Retinal pigment epithelial cell (primary cell): ENCODE data around the gene ANKEF1.

Experiments
- DNase-seq: peaks from one replicate; pipeline ENCODE4 v3.0.0-alpha.2; 2010; ENCODE audit warnings: low read depth
- H3K4me3 ChIP-seq: 2 replicates; pipeline ENCODE4 v1.5.1; 2011; ENCODE audit warnings: mild to moderate bottlenecking, low read length, control low read depth, moderate library complexity
- TF ChIP-seq, protein P1 (sequence below): conservative IDR thresholded peaks from 2 replicates; pipeline ENCODE4 v1.5.1; 2011; ENCODE audit warnings: low read depth, low read length, control low read depth, inconsistent platforms

Gene ANKEF1

DNA sequence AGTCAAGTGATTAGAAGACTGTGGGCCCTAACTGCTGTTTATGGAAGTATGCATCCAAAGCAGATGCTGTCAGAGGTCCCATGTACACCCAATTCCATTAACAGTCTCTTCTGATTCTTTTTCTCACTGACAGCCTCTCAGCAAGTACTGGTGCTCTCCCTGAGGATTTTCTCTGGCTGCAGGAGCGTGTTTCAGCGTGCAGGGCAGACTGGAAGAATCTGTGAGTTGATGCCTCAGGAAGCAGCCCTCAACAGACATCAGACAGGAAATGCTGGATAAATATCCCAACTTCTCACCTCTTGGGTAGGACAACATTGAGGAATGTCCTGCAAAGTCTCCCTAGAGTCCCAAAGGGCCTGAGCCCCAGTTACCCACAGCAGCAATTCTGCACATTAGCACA lies 40.8 kb downstream of the ANKEF1 start:
- no peak for DNase-seq
- no peak overlapping the region for H3K4me3 ChIP-seq
- TF ChIP-seq, protein P1, sequence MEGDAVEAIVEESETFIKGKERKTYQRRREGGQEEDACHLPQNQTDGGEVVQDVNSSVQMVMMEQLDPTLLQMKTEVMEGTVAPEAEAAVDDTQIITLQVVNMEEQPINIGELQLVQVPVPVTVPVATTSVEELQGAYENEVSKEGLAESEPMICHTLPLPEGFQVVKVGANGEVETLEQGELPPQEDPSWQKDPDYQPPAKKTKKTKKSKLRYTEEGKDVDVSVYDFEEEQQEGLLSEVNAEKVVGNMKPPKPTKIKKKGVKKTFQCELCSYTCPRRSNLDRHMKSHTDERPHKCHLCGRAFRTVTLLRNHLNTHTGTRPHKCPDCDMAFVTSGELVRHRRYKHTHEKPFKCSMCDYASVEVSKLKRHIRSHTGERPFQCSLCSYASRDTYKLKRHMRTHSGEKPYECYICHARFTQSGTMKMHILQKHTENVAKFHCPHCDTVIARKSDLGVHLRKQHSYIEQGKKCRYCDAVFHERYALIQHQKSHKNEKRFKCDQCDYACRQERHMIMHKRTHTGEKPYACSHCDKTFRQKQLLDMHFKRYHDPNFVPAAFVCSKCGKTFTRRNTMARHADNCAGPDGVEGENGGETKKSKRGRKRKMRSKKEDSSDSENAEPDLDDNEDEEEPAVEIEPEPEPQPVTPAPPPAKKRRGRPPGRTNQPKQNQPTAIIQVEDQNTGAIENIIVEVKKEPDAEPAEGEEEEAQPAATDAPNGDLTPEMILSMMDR: no peak

DNA sequence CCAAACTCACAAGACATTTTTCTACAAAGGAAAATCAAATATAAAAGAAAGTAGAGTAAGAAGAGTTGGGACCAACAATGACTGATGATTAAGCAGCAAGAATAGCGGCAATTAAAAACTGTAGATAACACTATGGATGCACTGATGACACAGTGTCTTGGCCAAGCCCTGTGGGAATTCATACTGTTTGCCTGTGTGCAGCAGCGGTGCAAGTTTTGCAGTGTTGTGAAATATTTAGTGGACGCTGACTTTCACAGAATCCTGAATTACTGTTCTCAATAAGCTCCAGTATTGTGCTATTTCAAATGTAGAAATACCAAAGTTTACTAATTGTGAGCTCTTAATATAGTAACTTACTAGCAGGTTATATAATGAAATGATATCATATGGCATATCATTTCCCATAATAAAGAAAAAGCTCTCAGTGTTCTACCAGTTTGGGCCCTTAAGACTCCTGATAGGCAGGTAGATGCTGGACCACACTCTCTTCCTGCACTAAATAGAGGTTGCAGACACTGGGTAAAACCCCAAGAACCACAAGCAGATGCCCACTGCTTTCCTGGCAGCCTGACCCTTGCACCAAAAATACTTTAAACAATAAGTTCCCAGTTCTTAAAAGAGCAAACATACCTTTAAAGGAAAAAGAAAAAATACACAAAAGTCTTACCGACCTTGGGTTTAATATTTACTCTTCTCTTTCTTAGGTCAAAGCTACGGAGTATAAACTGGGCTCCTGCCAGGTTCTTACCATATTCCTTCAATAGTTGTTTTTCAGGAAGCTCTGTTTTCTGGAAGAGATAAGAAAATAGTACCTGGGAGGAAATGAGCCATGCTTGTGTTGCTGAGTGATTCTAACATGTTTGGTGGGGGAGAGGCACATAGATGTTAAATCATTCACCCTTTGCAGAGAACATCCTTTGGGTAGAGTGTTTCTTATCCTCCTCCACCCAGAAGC lies 41.6 kb downstream of the ANKEF1 start:
- DNase-seq: no peak
- TF ChIP-seq, protein P1: no peak
- no peak overlapping the region for H3K4me3 ChIP-seq

DNA sequence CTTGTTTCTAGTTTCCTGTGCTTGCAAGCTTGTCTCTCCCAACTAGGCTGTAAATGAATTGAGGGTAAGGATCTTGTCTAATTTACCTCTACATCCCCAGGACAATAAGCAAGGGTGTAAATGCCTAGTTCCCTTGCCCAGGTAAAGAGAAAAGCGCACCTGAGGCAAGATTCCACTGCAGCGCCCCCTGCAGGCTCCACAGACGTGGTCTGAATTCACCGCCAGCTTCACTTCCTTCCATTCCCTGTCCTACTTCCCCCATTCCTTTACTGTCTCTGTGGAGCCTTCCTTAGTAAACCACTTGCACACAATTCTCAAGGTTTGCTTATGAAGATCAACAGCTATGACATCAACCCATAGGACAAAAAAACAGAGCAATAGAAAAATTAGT lies 42.3 kb downstream of the ANKEF1 start:
- no peak for DNase-seq
- no peak overlapping the region for H3K4me3 ChIP-seq
- TF ChIP-seq, protein P1: peak; percentile 48

DNA sequence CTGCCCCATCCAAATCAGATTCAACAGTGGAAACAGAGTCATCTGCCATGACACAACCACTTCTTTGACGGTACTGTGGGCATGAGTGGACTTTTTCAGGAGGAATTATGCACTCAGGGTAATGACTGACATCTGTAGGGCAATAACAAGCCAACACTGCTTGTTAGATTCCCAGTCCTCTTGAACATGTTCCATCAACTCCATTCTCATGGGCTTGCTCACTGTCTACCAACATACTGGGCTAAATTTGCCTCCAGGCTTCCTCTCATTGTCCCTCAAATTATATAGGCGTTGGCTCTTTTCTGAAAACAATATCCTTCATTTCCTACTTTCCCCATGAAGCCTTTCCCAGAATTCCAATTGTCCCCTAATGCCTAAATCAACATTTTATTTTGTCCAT lies 43.1 kb downstream of the ANKEF1 start:
- no peak for DNase-seq
- TF ChIP-seq, protein P1: no peak
- no peak overlapping the region for H3K4me3 ChIP-seq

DNA sequence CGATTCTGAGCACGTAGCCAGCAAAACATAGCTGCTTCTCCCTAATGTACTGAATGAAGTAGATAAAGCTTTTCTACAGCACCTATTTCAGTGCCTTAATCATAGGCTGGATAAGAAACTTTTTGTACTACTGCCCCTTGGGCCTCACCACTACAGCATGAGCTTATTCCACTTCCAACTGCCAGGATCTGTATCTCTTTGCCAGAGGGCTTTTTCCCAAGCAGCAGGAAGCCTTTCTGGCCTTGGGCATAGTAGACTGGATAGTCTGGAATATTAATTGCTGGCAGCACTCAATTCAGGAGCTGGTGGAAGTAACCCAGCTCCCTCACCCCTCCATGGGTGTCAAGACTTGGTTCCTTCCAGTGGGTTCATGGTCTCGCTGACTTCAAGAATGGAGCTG lies 43.6 kb downstream of the ANKEF1 start:
- no peak for DNase-seq
- TF ChIP-seq, protein P1: no peak
- H3K4me3 ChIP-seq: no peak overlapping the region

DNA sequence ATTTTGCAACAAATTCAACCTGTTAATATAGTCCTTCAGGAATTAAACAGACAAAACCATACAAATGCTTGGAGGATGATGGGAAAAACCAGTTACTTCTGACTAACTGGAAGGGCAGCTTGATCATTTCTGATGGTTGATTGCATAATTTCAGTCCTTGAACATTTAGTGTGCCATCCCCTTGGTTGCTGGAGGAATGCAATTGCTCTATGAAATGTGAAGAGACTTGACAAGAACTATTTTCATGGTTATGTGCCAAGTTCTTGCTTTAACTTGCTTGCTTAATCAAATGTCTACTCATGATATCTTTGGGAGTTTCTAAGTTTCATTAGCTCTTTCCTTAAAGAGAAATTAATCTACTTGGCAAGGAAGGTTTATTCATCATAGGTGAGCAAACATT lies 45.2 kb downstream of the ANKEF1 start:
- DNase-seq: peak; percentile 63
- TF ChIP-seq, protein P1: no peak
- no peak overlapping the region for H3K4me3 ChIP-seq

DNA sequence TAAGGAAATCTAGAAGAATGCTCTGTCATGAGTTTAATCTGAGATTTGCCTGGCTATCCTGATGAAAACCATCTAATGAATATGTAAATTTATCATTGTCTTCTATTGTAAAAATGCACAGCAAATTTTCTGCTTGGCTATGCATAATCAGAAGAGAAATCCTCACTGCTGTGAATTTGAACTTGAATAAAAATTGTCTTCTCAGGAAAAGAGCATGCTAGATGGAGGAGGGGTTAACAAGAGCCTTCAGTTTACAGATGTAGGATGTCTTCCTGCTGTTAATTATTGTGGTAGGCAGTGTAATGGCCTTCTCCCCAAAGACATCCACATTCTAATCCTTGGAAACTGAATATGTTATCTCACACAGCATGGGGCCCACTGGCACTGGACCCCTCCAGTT lies 45.8 kb downstream of the ANKEF1 start:
- no peak for DNase-seq
- no peak overlapping the region for H3K4me3 ChIP-seq
- TF ChIP-seq, protein P1: no peak
